Psoas muscle (tissue), 8 donors: ENCODE measurements around the gene CST9L. TPM values are rescaled to one million over a fixed set of nuclear protein-coding genes. Genes with fewer than 3 reads are reported as not detected.

Experiments
- ATAC-seq, 4 donors: fragments of 200-7000 bp; cut with Tn5 transposase; one replicate each; pipeline ENCODE4 v1.9.1; 2020; ENCODE audit warnings: moderate library complexity in 3 of 4, mild to moderate bottlenecking in 2 of 4
- DNase-seq, 2 donors: peaks; one replicate each; pipeline ENCODE4 v3.0.0-alpha.2; 2020
- H3K27ac ChIP-seq: fragments of 200-600 bp; one replicate; pipeline ENCODE4 v1.8.0; 2022
- H3K27me3 ChIP-seq, 3 donors: fragments of 200-600 bp in 1 of 3; one replicate each; pipeline versions ENCODE4 v1.6.1 to v1.8.0; 2013 to 2022; ENCODE audit warnings: low read length in 2 of 3, mild to moderate bottlenecking in 2 of 3, moderate library complexity in 1 of 3; ENCODE audit not compliant: insufficient read depth in 3 of 3
- H3K36me3 ChIP-seq, 2 donors: fragments of 200-600 bp in 1 of 2; one replicate each; pipeline versions ENCODE4 v1.6.1 to v1.8.0; 2013 to 2022; ENCODE audit warnings: low read depth in 1 of 2, mild to moderate bottlenecking in 1 of 2, moderate library complexity in 1 of 2; ENCODE audit not compliant: insufficient read depth in 1 of 2
- H3K4me1 ChIP-seq: fragments of 200-600 bp; one replicate; pipeline ENCODE4 v1.8.0; 2022
- H3K4me3 ChIP-seq: fragments of 200-600 bp; one replicate; pipeline ENCODE4 v1.8.0; 2022; ENCODE audit warnings: mild to moderate bottlenecking
- H3K9me3 ChIP-seq: fragments of 200-600 bp; one replicate; pipeline ENCODE4 v1.8.0; 2022
- WGBS, 3 donors: extraction: QIAGEN DNeasy Blood & Tissue Kit; methylation state at CpG; one replicate each; pipeline versions ENCODE4 v1.1.6 to v1.1.7; 2013; 5-methylcytosine and 5-hydroxymethylcytosine counted together
- intact Hi-C, 2 donors: fragments of 100-400 bp; cut with DNase I; formaldehyde crosslinking; loops; one replicate each; pipeline versions ENCODE4 v1.11.0 to v1.14.2; 2022
- polyA plus RNA-seq, 3 donors: library from polyadenylated mRNA; stranded (reverse); fragments of 200-250 nt; gene quantifications; one replicate each; pipeline ENCODE4 v1.2.3, GENCODE V29; 2013
- total RNA-seq, 4 donors: library from RNA; stranded (reverse); fragmentation: NEBNext Ultra II Directional in 2 of 4; extraction: Animal tissue kit (Norgen Biotek cat#: 25700) in 2 of 4; gene quantifications; one replicate each; pipeline versions ENCODE4 v1.2.1 to v1.2.4, GENCODE V29; 2021 to 2023
- TF ChIP-seq, protein P1 (sequence below): fragments of 200-600 bp; IDR thresholded peaks from one replicate; pipeline ENCODE4 v1.8.0; 2022; ENCODE audit warnings: antibody characterized with exemption
- donor health status: healthy with polysubstance abuse.
- donor health status: DM: no; HTN: no; CAD: no; lungs with moderate emphysema.
- donor health status: Bipolar disorder and iron deficiency.
- donor health status: healthy.
- donor health status: DM: yes; HTN: yes; CAD: no.
- donor health status: DM: no; HTN: no; CAD: no.
- donor health status: DM: no; HTN: no; CAD: no.
- donor health status: DM: yes; HTN: yes; CAD: no.

CST9L gene
- total and polyA plus RNA-seq, 7 donors = not detected

DNA sequence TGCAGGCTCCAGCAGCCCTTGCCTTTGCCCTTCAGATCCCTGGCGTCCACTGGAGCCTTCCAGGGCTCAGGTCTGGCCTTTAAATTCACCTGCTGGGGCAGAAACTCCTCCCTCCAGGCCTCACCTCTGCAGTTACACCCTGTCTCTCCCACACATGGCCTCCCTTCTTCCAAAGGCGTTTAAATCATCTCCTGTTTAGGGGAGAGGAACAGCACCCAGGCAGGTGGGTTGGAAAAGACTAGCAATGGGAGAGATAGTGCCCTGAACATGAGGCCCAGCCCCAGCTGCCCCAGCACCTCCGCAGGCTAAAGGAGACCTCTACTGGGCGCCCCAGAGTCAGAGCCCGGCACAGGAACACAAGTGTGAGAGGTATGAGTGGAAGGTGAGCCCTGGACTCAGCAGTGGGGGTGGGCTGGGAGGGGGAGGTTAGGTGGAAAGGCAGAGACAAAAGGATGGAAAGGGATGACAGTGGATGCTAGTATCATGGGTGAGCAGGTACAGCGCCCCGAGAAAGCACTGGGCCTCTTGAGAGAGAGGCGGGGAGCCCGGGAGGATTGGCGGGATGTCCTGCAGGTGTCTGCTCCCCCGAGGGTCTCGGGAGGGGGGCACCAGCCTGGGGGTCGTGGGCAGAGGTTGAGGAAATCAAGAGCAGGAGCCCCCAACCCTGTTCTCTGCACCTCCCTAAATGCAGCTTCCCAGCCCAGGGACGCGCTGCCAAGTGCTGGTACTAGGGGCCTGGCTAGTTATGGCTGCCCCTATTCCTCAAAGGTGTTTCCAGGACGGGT, 37.8 kb upstream of the CST9L start, which contains the start of gene CST9:
TSS of gene CST9 (minus strand) at position 51 of the 785 bp plus-strand sequence. CDS start 53 bp downstream, outside the sequence.
- peak in 1 of 4 donors; percentile 15 for ATAC-seq
- Histone ChIP-seq H3K4me1 (no peaks in the 10 kb centered on the region), H3K27me3 (peaks cover 0 to 3% (median 0%) of the 10 kb centered on the region in 3 donors), H3K4me3 (no peak within 1 kb of the TSS), H3K27ac (no peak within 1 kb of the TSS), H3K9me3 (no peaks in the 10 kb centered on the region), H3K36me3 (no peaks in the 10 kb centered on the region)
- TF ChIP-seq, protein P1, sequence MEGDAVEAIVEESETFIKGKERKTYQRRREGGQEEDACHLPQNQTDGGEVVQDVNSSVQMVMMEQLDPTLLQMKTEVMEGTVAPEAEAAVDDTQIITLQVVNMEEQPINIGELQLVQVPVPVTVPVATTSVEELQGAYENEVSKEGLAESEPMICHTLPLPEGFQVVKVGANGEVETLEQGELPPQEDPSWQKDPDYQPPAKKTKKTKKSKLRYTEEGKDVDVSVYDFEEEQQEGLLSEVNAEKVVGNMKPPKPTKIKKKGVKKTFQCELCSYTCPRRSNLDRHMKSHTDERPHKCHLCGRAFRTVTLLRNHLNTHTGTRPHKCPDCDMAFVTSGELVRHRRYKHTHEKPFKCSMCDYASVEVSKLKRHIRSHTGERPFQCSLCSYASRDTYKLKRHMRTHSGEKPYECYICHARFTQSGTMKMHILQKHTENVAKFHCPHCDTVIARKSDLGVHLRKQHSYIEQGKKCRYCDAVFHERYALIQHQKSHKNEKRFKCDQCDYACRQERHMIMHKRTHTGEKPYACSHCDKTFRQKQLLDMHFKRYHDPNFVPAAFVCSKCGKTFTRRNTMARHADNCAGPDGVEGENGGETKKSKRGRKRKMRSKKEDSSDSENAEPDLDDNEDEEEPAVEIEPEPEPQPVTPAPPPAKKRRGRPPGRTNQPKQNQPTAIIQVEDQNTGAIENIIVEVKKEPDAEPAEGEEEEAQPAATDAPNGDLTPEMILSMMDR = no peak
- no peak for DNase-seq
- intact Hi-C loops = loop anchor here (2.0 to 10.0 kb wide), 3 partner anchors 163 to 261 kb away; no protein-coding TSS in a partner anchor
- 63 to 65% (median 64%) methylated on average over 14 to 16 of the region's 16 CpGs for WGBS, 3 donors

DNA sequence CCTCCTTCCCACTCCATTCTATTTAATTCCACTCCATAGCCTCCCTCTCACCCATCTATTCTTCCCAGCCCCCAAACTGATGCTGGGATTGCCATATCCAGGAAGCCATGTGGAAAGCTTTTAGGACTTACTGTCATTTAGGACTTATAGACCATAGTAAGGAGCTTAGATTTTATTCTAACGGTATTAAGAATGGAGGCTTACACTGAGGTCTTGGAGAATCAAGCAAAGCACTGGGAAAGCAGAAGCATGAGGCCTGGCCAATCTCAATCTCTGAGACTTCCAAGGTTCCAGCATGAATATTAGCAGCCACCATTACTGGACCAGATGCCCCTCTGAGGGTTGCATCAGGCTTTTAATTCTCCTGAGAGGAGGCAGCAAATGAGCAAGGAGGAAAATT, 36.0 kb upstream of the CST9L start:
- Histone ChIP-seq H3K27ac (no peak overlapping the region), H3K4me1 (no peaks in the 10 kb centered on the region), H3K27me3 (peaks cover 0 to 3% (median 0%) of the 10 kb centered on the region in 3 donors), H3K36me3 (no peaks in the 10 kb centered on the region), H3K9me3 (no peaks in the 10 kb centered on the region), H3K4me3 (no peak overlapping the region)
- no peak for DNase-seq
- no peak for ATAC-seq
- TF ChIP-seq, protein P1 = no peak
- intact Hi-C loops = loop anchor here (10.0 kb wide), 1 partner anchor 260 kb away; no protein-coding TSS in a partner anchor
- 56 to 73% (median 67%) methylated on average over 1 of the region's 1 CpG for WGBS, 3 donors

DNA sequence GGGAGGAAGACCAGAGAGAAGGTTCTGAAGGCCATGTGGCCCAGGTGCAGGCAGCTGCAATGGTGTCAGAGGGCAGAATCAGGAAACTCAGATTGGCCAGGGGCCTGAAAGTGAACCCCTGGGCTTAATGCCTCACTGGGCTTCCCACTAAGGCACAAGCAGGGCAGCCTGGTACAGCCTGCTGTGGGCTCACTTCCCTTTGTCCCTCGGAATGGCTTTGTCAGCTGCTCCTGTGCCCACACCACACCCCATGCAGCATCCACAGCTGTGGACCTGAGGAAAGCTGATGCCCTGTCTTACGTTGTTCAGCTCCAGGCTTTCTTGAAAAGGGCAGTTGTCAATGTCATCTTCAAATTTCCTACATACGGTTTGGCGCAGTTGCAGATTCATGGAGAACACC, 35.0 kb upstream of the CST9L start:
- no peak for DNase-seq
- Histone ChIP-seq H3K27me3 (peaks cover 0 to 3% (median 0%) of the 10 kb centered on the region in 3 donors), H3K27ac (no peak overlapping the region), H3K9me3 (no peaks in the 10 kb centered on the region), H3K4me1 (no peaks in the 10 kb centered on the region), H3K4me3 (no peak overlapping the region), H3K36me3 (no peaks in the 10 kb centered on the region)
- TF ChIP-seq, protein P1 = no peak
- intact Hi-C loops = loop anchor here (10.0 kb wide), 1 partner anchor 259 kb away; no protein-coding TSS in a partner anchor
- no peak for ATAC-seq
- 71 to 81% (median 74%) methylated on average over 4 of the region's 4 CpGs for WGBS, 3 donors

DNA sequence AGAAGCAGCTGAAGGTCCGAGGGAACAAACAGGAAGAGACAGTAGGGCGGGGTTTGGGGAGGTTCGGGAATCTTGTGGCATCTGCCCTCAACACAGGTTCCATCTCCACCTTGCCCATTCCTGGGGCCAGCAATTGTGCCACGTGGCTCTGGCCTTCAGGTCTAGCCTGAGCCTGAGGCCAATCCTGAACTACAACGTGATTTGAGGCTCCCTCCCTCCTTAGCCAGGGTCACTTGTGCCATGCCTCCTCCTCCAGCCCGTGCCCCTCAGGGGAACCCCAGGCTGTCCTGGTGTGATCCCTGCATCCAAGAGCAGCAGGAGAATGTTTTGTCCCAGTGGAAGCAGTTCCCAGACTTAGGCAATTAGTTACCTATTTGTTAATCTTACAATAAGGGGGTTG, 34.4 kb upstream of the CST9L start:
- no peaks in the 10 kb centered on the region for H3K4me1 ChIP-seq

More for the DNA sequence above, 34.4 kb upstream of the CST9L start:
- H3K27me3 ChIP-seq = peaks cover 0 to 3% (median 0%) of the 10 kb centered on the region in 3 donors
- WGBS, 3 donors = 63 to 73% (median 70%) methylated on average over 6 of the region's 6 CpGs
- intact Hi-C loops = loop anchor here (10.0 kb wide), 1 partner anchor 258 kb away; no protein-coding TSS in a partner anchor
- no peaks in the 10 kb centered on the region for H3K36me3 ChIP-seq
- H3K4me3 ChIP-seq = no peak overlapping the region
- ATAC-seq (no peak), DNase-seq (no peak)
- TF ChIP-seq, protein P1 = no peak
- no peaks in the 10 kb centered on the region for H3K9me3 ChIP-seq
- H3K27ac ChIP-seq = no peak overlapping the region
